ENCODE results near the gene SGCA.

- no peak for TF ChIP-seq ZBTB7A (IDR thresholded peaks at IDR 0.05; ENCODE audit: low read depth)
- no peak for TF ChIP-seq CEBPB (IDR thresholded peaks at IDR 0.05)
- no peak for TF ChIP-seq USF1 (IDR thresholded peaks at IDR 0.05)
- no peak for TF ChIP-seq REST (IDR thresholded peaks at IDR 0.05; ENCODE audit: low read depth)
- TF ChIP-seq EP300 (IDR thresholded peaks at IDR 0.05; ENCODE audit: borderline replicate concordance), result no peak
- no peak for TF ChIP-seq EGR1 (IDR thresholded peaks at IDR 0.05)
- TF ChIP-seq RAD21 (IDR thresholded peaks at IDR 0.05; ENCODE audit: low read depth), result no peak
These were observed 10.5 kb upstream of the SGCA start for GRCh38 chr17:50155115-50155819.
